CD4-positive, alpha-beta T cell (primary cell): Measurements from ENCODE around the gene GPATCH11. TPM values are rescaled to one million over a fixed set of nuclear protein-coding genes. Genes with fewer than 3 reads are reported as not detected.
A peak's percentile ranks its signal among the peaks of the same experiment; 100 is the strongest.

ENCODE experiments used
- ATAC-seq: fragments of 200-7000 bp; cut with Tn5 transposase; one replicate; pipeline ENCODE4 v1.10.0; 2022; ENCODE audit warnings: mild to moderate bottlenecking; ENCODE audit not compliant: poor library complexity
- CTCF ChIA-PET: fragments of 350-600 bp; sonication (Branson Sonifier 250); formaldehyde crosslinking; loops from one replicate; lab custom pipeline; 2021; ENCODE audit warnings: antibody characterized with exemption, inconsistent platforms; lab: Charles Lee
- POLR2A ChIA-PET: fragments of 350-600 bp; sonication (Branson Sonifier 250); formaldehyde crosslinking; loops from one replicate; lab custom pipeline; 2021; ENCODE audit warnings: antibody characterized with exemption, inconsistent platforms; lab: Charles Lee
- DNase-seq, 14 experiments: peaks; one replicate each; pipeline ENCODE4 v3.0.0-alpha.2; 2013 to 2020; ENCODE audit warnings: mixed read lengths in 2 of 14
- H3K27ac ChIP-seq, 2 donors: one replicate each; pipeline versions ENCODE4 v1.5.1 to v1.7.0; 2013; ENCODE audit warnings: low read length in 2 of 2, low read depth in 1 of 2, mild to moderate bottlenecking in 1 of 2
- H3K27me3 ChIP-seq, 2 experiments: 1 replicate in 1 of 2; 2 replicates in 1 of 2; pipeline versions ENCODE4 v1.6.1 to v1.7.0; 2013; ENCODE audit warnings: low read length in 2 of 2, control low read depth in 1 of 2, mild to moderate bottlenecking in 1 of 2, moderate library complexity in 1 of 2; ENCODE audit not compliant: insufficient read depth in 2 of 2, control insufficient read depth in 1 of 2
- H3K36me3 ChIP-seq: one replicate; pipeline ENCODE4 v1.6.1; 2013; ENCODE audit warnings: low read length, control low read depth; ENCODE audit not compliant: insufficient read depth
- H3K4me1 ChIP-seq: one replicate; pipeline ENCODE4 v1.6.1; 2013; ENCODE audit warnings: low read length, control low read depth; ENCODE audit not compliant: insufficient read depth
- H3K4me3 ChIP-seq: one replicate; pipeline ENCODE4 v1.5.1; 2013; ENCODE audit warnings: mild to moderate bottlenecking, low read length, moderate library complexity
- H3K9me3 ChIP-seq, 2 experiments: 1 replicate in 1 of 2; 2 replicates in 1 of 2; pipeline versions ENCODE4 v1.6.1 to v1.7.0; 2013; ENCODE audit warnings: low read length in 2 of 2, mild to moderate bottlenecking in 2 of 2, control low read depth in 1 of 2, moderate library complexity in 1 of 2; ENCODE audit not compliant: control insufficient read depth in 1 of 2, insufficient read depth in 1 of 2
- H3K27ac Mint-ChIP-seq: one replicate; pipeline ENCODE4 v1.8.0; 2020; ENCODE audit warnings: mixed read lengths
- H3K27me3 Mint-ChIP-seq: one replicate; pipeline ENCODE4 v1.8.0; 2021; ENCODE audit warnings: mixed read lengths
- H3K36me3 Mint-ChIP-seq: one replicate; pipeline ENCODE4 v1.8.0; 2021; ENCODE audit warnings: low read depth, mixed read lengths
- H3K4me1 Mint-ChIP-seq: one replicate; pipeline ENCODE4 v1.8.0; 2021; ENCODE audit warnings: low read depth, mixed read lengths
- H3K4me3 Mint-ChIP-seq: one replicate; pipeline ENCODE4 v1.8.0; 2020; ENCODE audit warnings: mild to moderate bottlenecking, mixed read lengths
- H3K9me3 Mint-ChIP-seq: one replicate; pipeline ENCODE4 v1.8.0; 2020; ENCODE audit warnings: mixed read lengths
- CTCF ChIP-seq: fragments of 200-600 bp; IDR thresholded peaks from one replicate; pipeline ENCODE4 v1.8.0; 2022; ENCODE audit warnings: antibody characterized with exemption, mild to moderate bottlenecking
- intact Hi-C, 2 experiments: fragments of 100-400 bp; cut with DNase I in 1 of 2; cut with micrococcal nuclease in 1 of 2; formaldehyde crosslinking; loops; one replicate each; pipeline versions ENCODE4 v1.15.1 to v1.9.0; 2023 to 2025; cut with DNase I, micrococcal nuclease
- total RNA-seq, 174 experiments: library from RNA in 2 of 174; stranded (reverse) in 2 of 174; gene quantifications; one replicate each; pipeline ENCODE4 v1.2.3 and lab custom pipeline; 2021 to 2026

Gene GPATCH11
- total RNA-seq, 2 experiments from 2014 or later, result 4.0 to 4.1 TPM

DNA sequence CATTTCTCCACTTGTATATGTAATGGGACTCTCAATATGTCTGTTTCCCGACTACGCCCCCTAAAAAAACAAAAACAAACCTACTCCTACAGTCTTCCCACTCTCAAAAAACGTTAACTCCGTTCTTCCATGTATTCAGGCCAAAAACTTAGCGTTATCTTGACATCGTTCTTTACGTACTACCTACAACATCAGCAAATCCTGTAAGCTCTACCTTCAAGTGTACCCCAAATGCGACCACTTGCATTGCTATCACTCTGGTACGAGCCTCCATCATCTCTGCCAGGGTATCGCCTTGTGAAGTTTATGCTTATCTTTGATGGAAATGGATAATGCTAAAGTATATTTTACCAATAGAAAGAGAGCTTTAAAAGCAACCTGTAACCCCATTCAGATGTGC, 479 bp downstream of the GPATCH11 start:
- no peak for DNase-seq
- CTCF ChIA-PET, result interaction anchor here (1.7 kb wide), 1 partner anchor 13 kb away, joined by 4 read pairs; no protein-coding TSS in a partner anchor
- Histone ChIP-seq H3K4me3 (peak overlapping the region; percentile 94), H3K9me3 (no peaks in the 10 kb centered on the region), H3K27ac (peak overlapping the region; percentile 73 to 82), H3K36me3 (peaks cover 29% of the 10 kb centered on the region), H3K27me3 (no peaks in the 10 kb centered on the region), H3K4me1 (peaks cover 41% of the 10 kb centered on the region)
- no peak overlapping the region for H3K4me3 Mint-ChIP-seq
- intact Hi-C loops, result loop anchor here (5.0 to 10.0 kb wide), 7 partner anchors 68 to 1660 kb away; partner anchors contain the start of genes STRN (in 2 of the 2), ATL2 (in 1 of the 2), CEBPZ (in 1 of the 2) and CEBPZOS (in 1 of the 2)
- no peak for TF ChIP-seq CTCF
- H3K27me3 Mint-ChIP-seq, result no peaks in the 10 kb centered on the region
- no peaks in the 10 kb centered on the region for H3K4me1 Mint-ChIP-seq
- ATAC-seq, result no peak
- H3K36me3 Mint-ChIP-seq, result peaks cover 25% of the 10 kb centered on the region
- no peaks in the 10 kb centered on the region for H3K9me3 Mint-ChIP-seq
- no peak overlapping the region for H3K27ac Mint-ChIP-seq
- POLR2A ChIA-PET, result interaction anchor here (0.8 to 2.2 kb wide), 9 partner anchors 9 to 147 kb away, joined by 3 to 16 read pairs (median 4); partner anchors contain the start of genes CEBPZ, CEBPZOS, EIF2AK2 and NDUFAF7

GRCh38 chr2:37085731-37086147, 1.4 kb downstream of the GPATCH11 start:
- DNase-seq (peak in 2 of 14 experiments; percentile 33 to 41), ATAC-seq (no peak)
- ChIA-PET POLR2A (interaction anchor here (1.5 to 2.2 kb wide), 2 partner anchors 10 to 119 kb away, joined by 4 to 16 read pairs; partner anchors contain the start of gene STRN), CTCF (interaction anchor here (0.9 kb wide), 1 partner anchor 111 kb away, joined by 4 read pairs; no protein-coding TSS in a partner anchor)
- peaks cover 38% of the 10 kb centered on the region for H3K36me3 ChIP-seq
- no peaks in the 10 kb centered on the region for H3K4me1 Mint-ChIP-seq
- intact Hi-C loops, result loop anchor here (5.0 to 10.0 kb wide), 6 partner anchors 67 to 1659 kb away; partner anchors contain the start of genes STRN (in 2 of the 2), ATL2 (in 1 of the 2) and CEBPZOS (in 1 of the 2)
- no peaks in the 10 kb centered on the region for H3K27me3 Mint-ChIP-seq
- no peaks in the 10 kb centered on the region for H3K9me3 ChIP-seq
- H3K4me1 ChIP-seq, result peaks cover 37% of the 10 kb centered on the region
- no peak for TF ChIP-seq CTCF
- no peak overlapping the region for H3K4me3 ChIP-seq
- no peak overlapping the region for H3K4me3 Mint-ChIP-seq
- H3K9me3 Mint-ChIP-seq, result no peaks in the 10 kb centered on the region
- peak overlapping the region in 1 of 2 donors; percentile 35 for H3K27ac ChIP-seq
- H3K27me3 ChIP-seq, result no peaks in the 10 kb centered on the region
- no peak overlapping the region for H3K27ac Mint-ChIP-seq
- H3K36me3 Mint-ChIP-seq, result peaks cover 30% of the 10 kb centered on the region

- Mint-ChIP-seq H3K4me1 (no peaks in the 10 kb centered on the region), H3K36me3 (peaks cover 64% of the 10 kb centered on the region)
- ATAC-seq, result no peak
Measured at GRCh38 chr2:37090019-37090477, 5.7 kb downstream of the GPATCH11 start.

More at GRCh38 chr2:37090019-37090477, 5.7 kb downstream of the GPATCH11 start:
- no peak for DNase-seq
- Mint-ChIP-seq H3K4me3 (no peak overlapping the region), H3K9me3 (no peaks in the 10 kb centered on the region), H3K27ac (no peak overlapping the region), H3K27me3 (no peaks in the 10 kb centered on the region)
- no peak overlapping the region for H3K27ac ChIP-seq
- H3K4me1 ChIP-seq, result peaks cover 10% of the 10 kb centered on the region
- no peak for TF ChIP-seq CTCF
- ChIA-PET CTCF (no interaction called here), POLR2A (no interaction called here)
- H3K36me3 ChIP-seq, result peaks cover 60% of the 10 kb centered on the region
- no peaks in the 10 kb centered on the region for H3K9me3 ChIP-seq
- intact Hi-C loops, result no loop called here
- no peak overlapping the region for H3K4me3 ChIP-seq
- no peaks in the 10 kb centered on the region for H3K27me3 ChIP-seq
